ENCODE results near the gene TBC1D16.

TBC1D16 gene

GRCh38 chr17:79941088-79942010 lies 94.3 kb downstream of the TBC1D16 start:
- DNase-seq (ENCODE audit: low read depth in 2 of 2, low spot score in 1 of 2) = no peak

- DNase-seq (ENCODE audit: low read depth in 2 of 2, low spot score in 1 of 2) = no peak
These were observed 95.1 kb downstream of the TBC1D16 start for GRCh38 chr17:79940459-79941087.

- no peak for DNase-seq (ENCODE audit: low read depth in 2 of 2, low spot score in 1 of 2)
These were observed 95.8 kb downstream of the TBC1D16 start for GRCh38 chr17:79939755-79940458.

- DNase-seq (ENCODE audit: low read depth in 2 of 2, low spot score in 1 of 2) = no peak
These were observed 96.6 kb downstream of the TBC1D16 start for GRCh38 chr17:79939094-79939435.

- no peak for DNase-seq (ENCODE audit: low read depth in 2 of 2, low spot score in 1 of 2)
These were observed 97.2 kb downstream of the TBC1D16 start for GRCh38 chr17:79938336-79939093.

GRCh38 chr17:79937391-79938335 lies 98.0 kb downstream of the TBC1D16 start:
- no peak for DNase-seq (ENCODE audit: low read depth in 2 of 2, low spot score in 1 of 2)

GRCh38 chr17:79936641-79937381 lies 98.9 kb downstream of the TBC1D16 start:
- no peak for DNase-seq (ENCODE audit: low read depth in 2 of 2, low spot score in 1 of 2)

GRCh38 chr17:79936050-79936449 lies 99.6 kb downstream of the TBC1D16 start:
- DNase-seq (ENCODE audit: low read depth in 2 of 2, low spot score in 1 of 2) = no peak

- DNase-seq (ENCODE audit: low read depth in 2 of 2, low spot score in 1 of 2) = no peak
These were observed 100.3 kb downstream of the TBC1D16 start for GRCh38 chr17:79935197-79935885.

GRCh38 chr17:79934653-79934970 lies 101.1 kb downstream of the TBC1D16 start:
- no peak for DNase-seq (ENCODE audit: low read depth in 2 of 2, low spot score in 1 of 2)

GRCh38 chr17:79933863-79934652 lies 101.6 kb downstream of the TBC1D16 start:
- DNase-seq (ENCODE audit: low read depth in 2 of 2, low spot score in 1 of 2) = no peak

- DNase-seq (ENCODE audit: low read depth in 2 of 2, low spot score in 1 of 2) = no peak
These were observed 103.0 kb downstream of the TBC1D16 start for GRCh38 chr17:79932451-79933306.

GRCh38 chr17:79931817-79932309 lies 103.8 kb downstream of the TBC1D16 start:
- DNase-seq (ENCODE audit: low read depth in 2 of 2, low spot score in 1 of 2) = no peak

- DNase-seq (ENCODE audit: low read depth in 2 of 2, low spot score in 1 of 2) = no peak
These were observed 104.5 kb downstream of the TBC1D16 start for GRCh38 chr17:79930877-79931816.

GRCh38 chr17:79930062-79930876 lies 105.4 kb downstream of the TBC1D16 start:
- DNase-seq (ENCODE audit: low read depth in 2 of 2, low spot score in 1 of 2) = no peak
